AG10803 (cell line): ENCODE data around the gene VN1R5.

ENCODE experiments used
- DNase-seq: peaks from one replicate; pipeline ENCODE4 v3.0.0; 2010; ENCODE audit warnings: low read depth
- H3K4me3 ChIP-seq: 2 replicates; pipeline ENCODE4 v1.5.1; 2011; ENCODE audit warnings: mild to moderate bottlenecking, low read length, control low read depth
- TF ChIP-seq, protein P1 (sequence below): conservative IDR thresholded peaks from 2 replicates; pipeline ENCODE4 v1.5.1; 2011; ENCODE audit warnings: mild to moderate bottlenecking, low read length, control low read depth, inconsistent platforms

VN1R5 gene

DNA sequence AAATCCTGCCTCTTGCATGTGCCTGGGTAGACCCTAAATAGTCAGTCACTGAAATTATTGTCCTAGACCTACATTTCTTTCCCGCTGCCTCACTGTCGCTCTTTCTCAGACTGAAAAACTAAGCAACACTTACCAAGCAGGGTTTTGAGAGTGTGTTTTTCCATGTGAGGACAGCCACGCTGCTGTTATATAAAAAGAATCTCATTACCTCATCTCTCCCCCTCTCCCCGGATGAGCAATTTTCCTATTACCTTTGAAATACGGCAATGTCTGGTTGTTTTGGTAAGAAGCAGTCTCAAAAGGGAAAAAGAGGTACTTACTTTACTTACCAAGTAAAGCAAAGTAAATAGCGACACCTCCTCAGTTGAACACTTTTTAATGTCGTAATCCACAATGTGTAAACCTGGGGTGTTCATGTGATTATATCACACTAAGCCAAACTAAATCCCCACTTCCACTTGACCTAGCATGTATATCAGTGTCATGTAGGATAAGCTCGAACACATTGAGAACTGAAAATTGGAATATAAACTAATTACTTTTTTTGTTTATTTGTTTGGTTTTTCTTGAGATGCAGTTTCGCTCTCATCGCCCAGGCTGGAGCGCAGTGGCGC is 12.2 kb upstream of the VN1R5 start:
- H3K4me3 ChIP-seq, result no peak overlapping the region
- no peak for DNase-seq
- TF ChIP-seq, protein P1, sequence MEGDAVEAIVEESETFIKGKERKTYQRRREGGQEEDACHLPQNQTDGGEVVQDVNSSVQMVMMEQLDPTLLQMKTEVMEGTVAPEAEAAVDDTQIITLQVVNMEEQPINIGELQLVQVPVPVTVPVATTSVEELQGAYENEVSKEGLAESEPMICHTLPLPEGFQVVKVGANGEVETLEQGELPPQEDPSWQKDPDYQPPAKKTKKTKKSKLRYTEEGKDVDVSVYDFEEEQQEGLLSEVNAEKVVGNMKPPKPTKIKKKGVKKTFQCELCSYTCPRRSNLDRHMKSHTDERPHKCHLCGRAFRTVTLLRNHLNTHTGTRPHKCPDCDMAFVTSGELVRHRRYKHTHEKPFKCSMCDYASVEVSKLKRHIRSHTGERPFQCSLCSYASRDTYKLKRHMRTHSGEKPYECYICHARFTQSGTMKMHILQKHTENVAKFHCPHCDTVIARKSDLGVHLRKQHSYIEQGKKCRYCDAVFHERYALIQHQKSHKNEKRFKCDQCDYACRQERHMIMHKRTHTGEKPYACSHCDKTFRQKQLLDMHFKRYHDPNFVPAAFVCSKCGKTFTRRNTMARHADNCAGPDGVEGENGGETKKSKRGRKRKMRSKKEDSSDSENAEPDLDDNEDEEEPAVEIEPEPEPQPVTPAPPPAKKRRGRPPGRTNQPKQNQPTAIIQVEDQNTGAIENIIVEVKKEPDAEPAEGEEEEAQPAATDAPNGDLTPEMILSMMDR, result no peak

DNA sequence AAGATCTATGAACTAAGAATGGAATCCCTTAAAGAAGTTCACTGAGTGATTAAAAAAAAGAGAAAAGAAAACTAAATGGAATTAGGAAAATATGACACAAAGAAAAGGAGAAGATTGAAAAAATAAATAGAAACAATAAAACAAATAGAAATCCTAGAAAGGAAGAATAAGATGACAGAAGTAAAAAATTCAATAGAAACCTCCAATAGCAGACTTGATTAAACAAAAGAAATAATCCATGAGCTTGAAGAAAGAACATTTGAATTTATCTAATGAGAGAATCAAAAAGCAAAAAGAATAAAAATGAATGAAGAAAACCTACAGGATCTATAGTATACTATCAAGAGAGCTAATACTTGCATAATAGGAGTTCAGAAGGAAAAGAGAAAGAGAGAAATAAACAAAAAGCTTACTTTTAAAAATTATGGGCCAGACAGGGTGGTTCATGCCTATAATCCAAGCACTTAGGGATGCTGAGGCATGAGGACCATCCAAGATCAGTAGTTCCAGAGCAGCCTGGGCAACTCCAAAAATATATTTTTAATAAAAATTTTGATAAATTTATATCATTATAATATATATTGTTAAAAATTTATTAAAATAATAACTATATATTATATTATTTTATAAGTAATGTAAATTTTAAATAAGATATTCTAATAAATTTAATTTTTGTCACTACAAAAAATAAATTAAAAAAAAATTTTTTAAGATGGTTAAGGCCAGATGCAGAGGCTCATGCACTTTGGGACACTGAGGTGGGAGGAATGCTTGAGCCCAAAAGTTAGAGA is 9.4 kb upstream of the VN1R5 start:
- no peak overlapping the region for H3K4me3 ChIP-seq
- no peak for DNase-seq
- TF ChIP-seq, protein P1, result no peak

DNA sequence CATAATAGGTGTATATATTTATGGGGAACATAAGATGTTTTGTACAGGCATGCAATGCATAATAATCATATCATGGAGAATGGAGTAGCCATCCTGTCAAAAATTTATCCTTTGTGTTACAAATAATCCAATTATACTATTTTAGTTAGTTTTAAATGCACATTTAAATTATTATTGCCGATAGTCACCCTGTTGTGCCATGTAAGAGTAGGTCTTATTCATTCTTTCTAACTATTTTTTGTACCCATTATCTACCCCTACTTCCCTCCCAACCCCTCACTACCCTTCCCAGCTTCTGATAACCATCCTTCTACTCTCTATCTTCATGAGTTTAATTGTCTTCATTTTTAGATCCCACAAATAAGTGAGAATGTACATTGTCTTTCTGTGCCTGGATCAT is 8.3 kb upstream of the VN1R5 start:
- TF ChIP-seq, protein P1, result no peak
- DNase-seq, result no peak
- no peak overlapping the region for H3K4me3 ChIP-seq

DNA sequence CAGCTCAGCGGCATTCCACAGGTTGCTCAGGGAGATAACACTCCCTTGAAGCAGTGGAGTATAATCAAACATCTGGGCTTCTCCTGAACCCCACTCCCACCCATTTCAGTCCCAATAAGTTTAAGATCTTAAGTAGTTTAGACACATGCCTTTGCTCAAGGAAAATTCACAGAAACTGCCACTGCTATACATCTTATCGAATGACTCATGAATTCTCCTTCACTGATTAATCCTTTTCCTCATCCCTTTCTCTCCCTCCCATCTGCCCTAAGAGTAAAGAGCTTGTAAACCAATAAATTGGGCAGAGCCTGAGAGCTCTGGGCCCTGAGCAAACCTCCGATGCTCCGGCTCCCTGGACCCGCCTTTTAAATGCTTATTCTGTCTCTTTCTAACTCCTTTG is 10.2 kb downstream of the VN1R5 start:
- TF ChIP-seq, protein P1, result no peak
- DNase-seq, result no peak
- no peak overlapping the region for H3K4me3 ChIP-seq

DNA sequence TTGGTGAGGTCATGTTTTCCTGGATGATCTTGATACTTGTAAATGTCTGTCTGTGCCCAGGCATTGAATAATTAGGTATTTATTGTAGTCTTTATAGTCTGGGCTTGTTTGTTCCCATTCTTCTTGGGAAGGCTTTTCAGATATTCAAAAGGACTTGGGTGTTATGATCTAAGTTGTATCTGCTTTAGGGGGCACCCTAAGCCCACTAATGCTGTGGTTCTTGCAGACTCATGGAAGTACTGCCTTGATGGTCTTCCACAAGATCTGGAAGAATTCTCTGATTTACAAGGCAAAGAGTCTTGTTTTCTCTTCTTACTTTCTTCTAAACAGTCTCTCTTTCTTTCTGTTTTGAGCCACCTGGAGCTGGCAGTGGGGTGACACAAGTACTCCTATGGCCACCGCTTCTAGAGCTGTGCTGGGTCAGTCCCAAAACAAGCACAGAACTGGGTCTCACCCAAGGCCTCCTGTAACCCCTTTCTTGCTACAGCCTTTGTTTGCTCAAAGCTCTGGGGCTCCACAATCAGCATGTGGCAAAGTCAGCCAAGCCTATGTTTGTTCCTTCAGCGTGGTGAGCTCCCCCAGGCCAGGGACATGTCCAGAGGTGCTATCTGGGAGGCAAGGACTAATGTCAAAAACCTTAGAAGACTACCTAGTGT is 12.6 kb downstream of the VN1R5 start:
- H3K4me3 ChIP-seq, result no peak overlapping the region
- TF ChIP-seq, protein P1, result no peak
- DNase-seq, result peak; percentile 5

DNA sequence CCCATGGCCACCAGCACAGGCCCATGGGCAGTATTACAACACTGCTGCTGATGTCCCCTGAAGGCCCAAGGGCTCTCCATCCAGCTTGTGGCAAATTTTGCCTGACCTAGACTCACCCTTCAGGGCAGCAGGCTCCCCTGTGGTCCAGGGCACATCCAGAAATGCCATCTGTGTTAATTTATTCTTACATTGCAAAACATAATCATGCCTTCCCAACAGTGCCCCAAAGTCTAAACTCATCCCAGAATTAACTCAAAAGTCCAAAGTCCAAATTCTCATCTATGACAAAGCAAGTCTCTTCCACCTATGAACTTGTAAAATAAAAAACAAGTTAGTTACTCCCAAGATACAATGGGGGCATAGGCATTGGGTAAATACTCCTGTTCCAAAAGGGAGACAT is 13.3 kb downstream of the VN1R5 start:
- DNase-seq, result no peak

More for the DNA sequence above, 13.3 kb downstream of the VN1R5 start:
- TF ChIP-seq, protein P1, result no peak
- H3K4me3 ChIP-seq, result no peak overlapping the region
